NT2/D1 (cell line): Measurements from ENCODE around the gene SFXN2.

Experiments used
- DNase-seq: peaks from one replicate; pipeline ENCODE4 v3.0.0-alpha.2; 2011; ENCODE audit warnings: low read depth, low spot score
- H3K27me3 ChIP-seq: 2 replicates; pipeline ENCODE4 v1.6.0; 2011; ENCODE audit warnings: mild to moderate bottlenecking; ENCODE audit not compliant: insufficient read length, insufficient read depth
- H3K36me3 ChIP-seq: 2 replicates; pipeline ENCODE4 v1.6.1; 2011; ENCODE audit warnings: mild to moderate bottlenecking, low read length, mixed read lengths; ENCODE audit not compliant: insufficient read depth, insufficient read length
- H3K4me1 ChIP-seq: 2 replicates; pipeline ENCODE4 v1.5.1; 2011; ENCODE audit not compliant: insufficient read depth, insufficient read length
- H3K4me3 ChIP-seq: 2 replicates; pipeline ENCODE4 v1.5.1; 2011; ENCODE audit warnings: low read depth; ENCODE audit not compliant: insufficient read length
- H3K9ac ChIP-seq: 2 replicates; pipeline ENCODE4 v1.6.0; 2011; ENCODE audit warnings: low read depth; ENCODE audit not compliant: insufficient read length
- H3K9me3 ChIP-seq: 2 replicates; pipeline ENCODE4 v1.5.1; 2011; ENCODE audit warnings: mild to moderate bottlenecking, low read length; ENCODE audit not compliant: insufficient read depth
- SUZ12 ChIP-seq: IDR thresholded peaks from 2 replicates; pipeline ENCODE4 v1.6.1; 2011; ENCODE audit not compliant: insufficient read length, insufficient read depth; ENCODE audit errors: extremely low read depth
- YY1 ChIP-seq: IDR thresholded peaks from 2 replicates; pipeline ENCODE4 v1.6.1; 2011; ENCODE audit not compliant: insufficient read length, insufficient read depth
- ZNF274 ChIP-seq: IDR thresholded peaks from 2 replicates; pipeline ENCODE4 v1.6.1; 2011; ENCODE audit warnings: mild to moderate bottlenecking, low read depth, low read length

Gene SFXN2

GRCh38 chr10:102775935-102776669 is 61.7 kb downstream of the SFXN2 start:
- H3K4me1 ChIP-seq: peaks cover 13% of the 10 kb centered on the region
- DNase-seq: peak; percentile 30
- no peaks in the 10 kb centered on the region for H3K9me3 ChIP-seq
- peaks cover 6% of the 10 kb centered on the region for H3K36me3 ChIP-seq
- no peaks in the 10 kb centered on the region for H3K27me3 ChIP-seq
- TF ChIP-seq ZNF274 (no peak), YY1 (no peak), SUZ12 (no peak)
- H3K9ac ChIP-seq: peak overlapping the region; percentile 68
- H3K4me3 ChIP-seq: peak overlapping the region; percentile 29

- H3K9ac ChIP-seq: peak overlapping the region; percentile 68
- no peaks in the 10 kb centered on the region for H3K9me3 ChIP-seq
- H3K36me3 ChIP-seq: peaks cover 6% of the 10 kb centered on the region
- no peak for TF ChIP-seq YY1
- no peak for TF ChIP-seq SUZ12
- TF ChIP-seq ZNF274: no peak
- no peaks in the 10 kb centered on the region for H3K27me3 ChIP-seq
- H3K4me1 ChIP-seq: peaks cover 13% of the 10 kb centered on the region
- H3K4me3 ChIP-seq: peak overlapping the region; percentile 29
- peak; percentile 63 for DNase-seq
Measured at GRCh38 chr10:102776779-102777456, 62.5 kb downstream of the SFXN2 start.

- no peak for TF ChIP-seq YY1
- peaks cover 6% of the 10 kb centered on the region for H3K36me3 ChIP-seq
- H3K27me3 ChIP-seq: no peaks in the 10 kb centered on the region
- H3K9ac ChIP-seq: no peak overlapping the region
- no peak overlapping the region for H3K4me3 ChIP-seq
- peaks cover 17% of the 10 kb centered on the region for H3K4me1 ChIP-seq
- DNase-seq: no peak
- no peaks in the 10 kb centered on the region for H3K9me3 ChIP-seq
Measured at GRCh38 chr10:102777711-102778453, 63.4 kb downstream of the SFXN2 start.

- H3K4me1 ChIP-seq: peaks cover 20% of the 10 kb centered on the region
- DNase-seq: no peak
- H3K9ac ChIP-seq: no peak overlapping the region
- H3K9me3 ChIP-seq: no peaks in the 10 kb centered on the region
- no peak for TF ChIP-seq YY1
- TF ChIP-seq SUZ12: no peak
- TF ChIP-seq ZNF274: no peak
- H3K4me3 ChIP-seq: no peak overlapping the region
- H3K36me3 ChIP-seq: peaks cover 6% of the 10 kb centered on the region
- H3K27me3 ChIP-seq: no peaks in the 10 kb centered on the region
Measured at GRCh38 chr10:102778781-102779180, 64.3 kb downstream of the SFXN2 start.

- H3K4me1 ChIP-seq: peaks cover 20% of the 10 kb centered on the region
- TF ChIP-seq SUZ12: no peak
- H3K9ac ChIP-seq: no peak overlapping the region
- peaks cover 6% of the 10 kb centered on the region for H3K36me3 ChIP-seq
- no peaks in the 10 kb centered on the region for H3K9me3 ChIP-seq
- no peaks in the 10 kb centered on the region for H3K27me3 ChIP-seq
- no peak overlapping the region for H3K4me3 ChIP-seq
- DNase-seq: no peak
Measured at GRCh38 chr10:102779680-102780526, 65.5 kb downstream of the SFXN2 start.

- H3K27me3 ChIP-seq: no peaks in the 10 kb centered on the region
- peaks cover 6% of the 10 kb centered on the region for H3K36me3 ChIP-seq
- H3K9me3 ChIP-seq: no peaks in the 10 kb centered on the region
- H3K4me3 ChIP-seq: no peak overlapping the region
- H3K9ac ChIP-seq: no peak overlapping the region
- H3K4me1 ChIP-seq: peaks cover 20% of the 10 kb centered on the region
- TF ChIP-seq YY1: no peak
- TF ChIP-seq SUZ12: no peak
- TF ChIP-seq ZNF274: no peak
- DNase-seq: no peak
Measured at GRCh38 chr10:102780527-102780808, 66.0 kb downstream of the SFXN2 start.
